Duodenal mucosa (tissue), 2 donors: ENCODE measurements around the gene DMD.

Source experiments
- H3K27ac ChIP-seq: one replicate; pipeline ENCODE4 v1.7.0; 2013; ENCODE audit warnings: low read depth, low read length
- H3K27me3 ChIP-seq, 2 donors: one replicate each; pipeline ENCODE4 v1.7.0; 2013; ENCODE audit warnings: low read length in 2 of 2, control low read depth in 1 of 2; ENCODE audit not compliant: insufficient read depth in 2 of 2, control insufficient read depth in 1 of 2
- H3K36me3 ChIP-seq, 2 donors: one replicate each; pipeline ENCODE4 v1.7.0; 2013; ENCODE audit warnings: low read length in 2 of 2, control low read depth in 1 of 2; ENCODE audit not compliant: insufficient read depth in 2 of 2, control insufficient read depth in 1 of 2
- H3K4me1 ChIP-seq, 2 donors: one replicate each; pipeline ENCODE4 v1.7.0; 2013; ENCODE audit warnings: low read length in 2 of 2, control low read depth in 1 of 2; ENCODE audit not compliant: insufficient read depth in 2 of 2, control insufficient read depth in 1 of 2
- H3K4me3 ChIP-seq, 2 donors: one replicate each; pipeline ENCODE4 v1.7.0; 2013; ENCODE audit warnings: low read length in 2 of 2, low read depth in 1 of 2
- H3K9ac ChIP-seq, 2 donors: one replicate each; pipeline ENCODE4 v1.7.0; 2013; ENCODE audit warnings: low read length in 2 of 2, low read depth in 1 of 2
- H3K9me3 ChIP-seq, 2 donors: one replicate each; pipeline ENCODE4 v1.7.0; 2013; ENCODE audit warnings: low read length in 2 of 2, control low read depth in 1 of 2; ENCODE audit not compliant: control insufficient read depth in 1 of 2

The DMD gene

GRCh38 chrX:31071262-31071661 is 2140.1 kb downstream of the DMD start:
- no peaks in the 10 kb centered on the region for H3K27me3 ChIP-seq
- no peak overlapping the region for H3K27ac ChIP-seq
- H3K9ac ChIP-seq, result no peak overlapping the region
- H3K4me1 ChIP-seq, result no peaks in the 10 kb centered on the region
- H3K36me3 ChIP-seq, result no peaks in the 10 kb centered on the region
- H3K9me3 ChIP-seq, result peaks cover 0 to 6% of the 10 kb centered on the region in 2 donors
- no peak overlapping the region for H3K4me3 ChIP-seq

DNA sequence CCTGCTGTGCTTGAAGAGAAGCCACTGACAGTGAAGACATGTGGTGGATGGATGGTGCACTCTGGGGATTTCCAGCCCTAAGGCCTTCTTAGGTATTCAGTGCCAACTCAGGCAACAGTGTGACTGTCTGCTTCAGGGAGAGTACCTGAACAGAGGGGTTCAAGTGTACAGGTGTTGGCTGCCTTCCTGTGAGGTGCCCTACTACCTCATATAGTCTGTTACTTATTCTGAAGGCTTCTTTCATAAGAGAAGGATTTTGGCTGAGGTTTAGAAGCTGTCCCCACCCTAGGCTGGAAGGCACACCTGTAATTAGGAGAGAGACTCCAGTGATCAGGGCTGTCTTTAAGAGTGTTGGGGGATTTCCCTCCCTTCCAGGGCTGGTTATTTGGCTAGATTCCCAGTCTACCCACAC is 2141.3 kb downstream of the DMD start:
- H3K9ac ChIP-seq, result no peak overlapping the region
- H3K27me3 ChIP-seq, result no peaks in the 10 kb centered on the region
- peaks cover 0 to 6% of the 10 kb centered on the region in 2 donors for H3K9me3 ChIP-seq
- H3K27ac ChIP-seq, result no peak overlapping the region
- no peak overlapping the region for H3K4me3 ChIP-seq
- H3K4me1 ChIP-seq, result no peaks in the 10 kb centered on the region
- no peaks in the 10 kb centered on the region for H3K36me3 ChIP-seq
